ENCODE data around the gene TBX15. TPM values are rescaled to one million over a fixed set of nuclear protein-coding genes. Genes with fewer than 3 reads are reported as not detected.

TBX15 gene
- polyA plus RNA-seq, 3 donors from 2014 or later, result not detected

DNA sequence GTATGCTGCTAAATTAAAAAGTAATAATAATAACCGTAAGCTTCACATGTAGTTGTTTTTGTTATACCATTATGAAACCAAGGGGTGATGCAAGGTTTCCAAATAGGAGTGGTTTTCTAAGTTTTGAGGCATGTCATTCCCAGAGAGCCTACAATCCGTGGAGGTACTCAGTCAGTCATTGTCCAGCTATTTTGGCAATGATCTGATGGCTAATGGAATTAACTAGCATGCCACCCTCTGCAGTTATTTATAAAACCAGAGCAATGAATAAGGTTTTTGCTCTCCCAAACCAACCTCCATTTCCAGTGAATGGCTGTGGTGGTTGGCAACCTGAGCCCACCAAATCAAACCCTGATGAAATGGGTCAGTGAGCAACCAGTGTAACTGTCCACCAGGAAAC lies 106.4 kb downstream of the TBX15 start:
- Mint-ChIP-seq H3K9me3 (peaks cover 2 to 18% (median 7%) of the 10 kb centered on the region in 6 donors), H3K36me3 (no peaks in the 10 kb centered on the region), H3K4me1 (no peaks in the 10 kb centered on the region), H3K4me3 (no peak overlapping the region), H3K27me3 (ENCODE audit: low read depth in 3 of 3) (peaks cover 0 to 2% (median 0%) of the 10 kb centered on the region in 3 donors), H3K27ac (no peak overlapping the region)
- no peak for DNase-seq

DNA sequence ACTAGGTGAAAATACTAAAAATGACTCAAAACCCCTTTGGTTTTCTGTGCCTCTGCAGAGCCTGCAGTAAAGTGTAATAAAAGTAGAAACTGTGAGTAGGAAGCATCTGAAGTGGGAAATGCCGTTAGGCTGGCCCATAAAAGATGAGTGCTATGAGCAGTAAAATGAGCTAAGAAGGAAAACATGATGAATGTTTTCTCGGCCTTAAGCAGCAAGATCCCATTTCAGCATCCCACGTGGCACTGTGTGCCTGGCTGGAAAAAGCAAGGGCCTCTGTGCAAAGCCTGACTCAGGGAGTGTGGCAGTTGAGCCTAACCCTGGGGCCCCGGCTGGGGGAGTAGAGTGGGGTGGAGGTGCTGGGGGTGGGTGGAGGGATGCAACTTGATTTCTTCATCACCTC lies 109.5 kb downstream of the TBX15 start:
- no peak overlapping the region for H3K4me3 Mint-ChIP-seq
- H3K9me3 Mint-ChIP-seq, result peaks cover 0 to 5% (median 3%) of the 10 kb centered on the region in 6 donors
- H3K27ac Mint-ChIP-seq, result no peak overlapping the region
- H3K36me3 Mint-ChIP-seq, result no peaks in the 10 kb centered on the region
- no peak for DNase-seq
- H3K27me3 Mint-ChIP-seq (ENCODE audit: low read depth in 3 of 3), result no peaks in the 10 kb centered on the region
- H3K4me1 Mint-ChIP-seq, result no peaks in the 10 kb centered on the region

- H3K4me3 Mint-ChIP-seq, result no peak overlapping the region
- no peaks in the 10 kb centered on the region for H3K36me3 Mint-ChIP-seq
- no peaks in the 10 kb centered on the region for H3K4me1 Mint-ChIP-seq
These were observed 110.3 kb downstream of the TBX15 start for GRCh38 chr1:118877668-118878396.

GRCh38 chr1:118871582-118872171 lies 116.5 kb downstream of the TBX15 start:
- H3K27ac Mint-ChIP-seq, result no peak overlapping the region
- no peaks in the 10 kb centered on the region for H3K27me3 Mint-ChIP-seq (ENCODE audit: low read depth in 3 of 3)
- no peak overlapping the region for H3K4me3 Mint-ChIP-seq
- H3K36me3 Mint-ChIP-seq, result no peaks in the 10 kb centered on the region
- H3K9me3 Mint-ChIP-seq, result peaks cover 0 to 16% (median 3%) of the 10 kb centered on the region in 6 donors
- no peak for DNase-seq
- H3K4me1 Mint-ChIP-seq, result no peaks in the 10 kb centered on the region

More at GRCh38 chr1:118877668-118878396, 110.3 kb downstream of the TBX15 start:
- Mint-ChIP-seq H3K9me3 (peaks cover 0 to 5% (median 3%) of the 10 kb centered on the region in 6 donors), H3K27me3 (ENCODE audit: low read depth in 3 of 3) (no peaks in the 10 kb centered on the region), H3K27ac (no peak overlapping the region)
- no peak for DNase-seq

DNA sequence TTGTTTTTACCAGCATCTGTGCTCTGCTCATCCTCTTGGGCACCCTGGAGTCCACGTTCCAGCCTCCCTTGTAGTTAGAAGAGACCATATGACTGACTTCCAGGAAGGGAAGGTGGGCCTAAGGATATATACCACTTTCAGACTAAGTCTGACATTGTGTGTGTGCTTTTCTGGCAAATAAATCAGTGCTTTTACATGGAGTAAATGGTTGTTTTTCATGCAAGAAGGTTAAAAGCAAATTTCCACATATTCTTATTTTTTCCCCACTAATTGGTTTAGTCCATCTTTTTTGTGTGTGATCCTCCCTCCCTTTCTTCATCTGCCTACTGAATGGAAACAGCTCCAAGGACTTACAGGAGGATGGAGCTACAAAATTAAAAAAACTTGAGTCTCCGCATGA lies 119.8 kb downstream of the TBX15 start:
- peaks cover 0 to 29% (median 10%) of the 10 kb centered on the region in 6 donors for H3K9me3 Mint-ChIP-seq
- H3K27me3 Mint-ChIP-seq (ENCODE audit: low read depth in 3 of 3), result peaks cover 0 to 1% (median 0%) of the 10 kb centered on the region in 3 donors
- no peak for DNase-seq
- H3K27ac Mint-ChIP-seq, result no peak overlapping the region
- no peaks in the 10 kb centered on the region for H3K36me3 Mint-ChIP-seq
- H3K4me1 Mint-ChIP-seq, result no peaks in the 10 kb centered on the region
- no peak overlapping the region for H3K4me3 Mint-ChIP-seq

DNA sequence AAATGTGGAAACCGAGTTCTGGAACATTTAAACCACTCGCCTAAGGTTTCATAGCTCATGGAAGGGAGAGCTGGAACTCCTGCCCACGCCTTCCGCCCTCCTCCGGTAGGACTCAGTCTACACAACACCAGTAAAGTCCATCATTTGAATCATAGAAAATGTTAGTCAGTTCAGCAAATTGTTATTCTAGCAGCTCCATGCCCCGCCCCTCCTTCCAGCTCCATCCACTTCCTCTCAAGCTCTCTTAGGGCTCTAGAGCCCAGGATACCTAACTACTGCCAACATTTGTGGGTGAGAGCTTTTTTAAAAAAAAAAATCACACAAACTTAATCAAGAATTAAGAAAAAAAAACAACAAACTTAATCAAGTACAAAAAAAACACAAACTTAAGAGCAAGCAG lies 121.8 kb downstream of the TBX15 start:
- Mint-ChIP-seq H3K36me3 (no peaks in the 10 kb centered on the region), H3K4me1 (no peaks in the 10 kb centered on the region), H3K9me3 (peaks cover 0 to 37% (median 10%) of the 10 kb centered on the region in 6 donors), H3K27me3 (ENCODE audit: low read depth in 3 of 3) (peaks cover 0 to 6% (median 1%) of the 10 kb centered on the region in 3 donors), H3K27ac (no peak overlapping the region), H3K4me3 (no peak overlapping the region)
- DNase-seq, result no peak

DNA sequence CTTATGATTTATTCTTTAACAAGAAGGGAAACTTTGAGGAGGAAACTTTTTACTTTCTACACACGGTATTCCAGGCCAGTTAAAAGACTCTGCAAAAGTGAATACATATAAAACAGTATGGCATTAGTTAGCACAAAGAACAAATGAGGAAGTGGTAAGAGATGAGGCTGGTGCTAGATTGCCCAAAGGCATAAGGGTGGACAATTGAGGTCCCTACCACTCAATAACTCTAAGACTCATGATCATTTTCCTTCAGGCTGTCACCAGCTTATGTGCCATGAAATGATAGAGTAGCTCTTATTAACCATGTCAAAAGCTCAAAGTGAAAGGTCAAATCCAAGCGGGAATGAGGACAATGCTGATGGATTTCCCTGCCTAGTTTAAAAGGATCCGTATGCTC lies 124.5 kb downstream of the TBX15 start:
- no peaks in the 10 kb centered on the region for H3K4me1 Mint-ChIP-seq
- peaks cover 2 to 33% (median 12%) of the 10 kb centered on the region in 6 donors for H3K9me3 Mint-ChIP-seq

DNA sequence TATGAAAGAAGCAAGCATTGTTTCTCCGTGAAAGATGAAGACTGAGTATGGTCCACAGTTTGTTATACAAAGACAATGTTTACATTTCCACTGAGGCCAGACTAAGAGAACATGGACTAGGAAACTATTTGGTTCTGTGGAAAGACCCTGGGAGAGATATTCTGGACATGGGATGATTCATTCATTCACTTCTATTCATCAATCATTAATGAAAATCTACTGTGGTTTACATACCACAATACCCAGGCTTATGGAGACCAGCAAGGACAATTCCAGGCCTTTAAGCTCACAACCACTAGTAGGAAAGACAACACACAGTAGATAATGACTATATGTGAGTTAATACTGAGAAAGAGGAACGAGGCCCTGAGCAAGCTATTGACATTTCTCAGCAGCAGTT lies 125.4 kb downstream of the TBX15 start:
- Mint-ChIP-seq H3K27ac (no peak overlapping the region), H3K4me1 (no peaks in the 10 kb centered on the region), H3K4me3 (no peak overlapping the region), H3K9me3 (peaks cover 3 to 29% (median 12%) of the 10 kb centered on the region in 6 donors), H3K36me3 (no peaks in the 10 kb centered on the region), H3K27me3 (ENCODE audit: low read depth in 3 of 3) (peaks cover 0 to 6% (median 1%) of the 10 kb centered on the region in 3 donors)
- DNase-seq, result no peak

More for the DNA sequence above, 124.5 kb downstream of the TBX15 start:
- no peak for DNase-seq
- Mint-ChIP-seq H3K36me3 (no peaks in the 10 kb centered on the region), H3K27me3 (ENCODE audit: low read depth in 3 of 3) (peaks cover 0 to 6% (median 1%) of the 10 kb centered on the region in 3 donors), H3K4me3 (no peak overlapping the region), H3K27ac (no peak overlapping the region)

GRCh38 chr1:118861216-118861615 lies 126.9 kb downstream of the TBX15 start:
- H3K27ac Mint-ChIP-seq, result no peak overlapping the region
- no peaks in the 10 kb centered on the region for H3K36me3 Mint-ChIP-seq
- no peak for DNase-seq
- H3K9me3 Mint-ChIP-seq, result peaks cover 3 to 29% (median 12%) of the 10 kb centered on the region in 6 donors
- H3K4me1 Mint-ChIP-seq, result no peaks in the 10 kb centered on the region
- H3K27me3 Mint-ChIP-seq (ENCODE audit: low read depth in 3 of 3), result peaks cover 0 to 6% (median 0%) of the 10 kb centered on the region in 3 donors
- H3K4me3 Mint-ChIP-seq, result no peak overlapping the region

- DNase-seq, result no peak
- Mint-ChIP-seq H3K9me3 (peaks cover 3 to 26% (median 10%) of the 10 kb centered on the region in 6 donors), H3K27ac (no peak overlapping the region), H3K27me3 (ENCODE audit: low read depth in 3 of 3) (peaks cover 0 to 6% (median 0%) of the 10 kb centered on the region in 3 donors), H3K36me3 (no peaks in the 10 kb centered on the region), H3K4me3 (no peak overlapping the region), H3K4me1 (no peaks in the 10 kb centered on the region)
These were observed 128.1 kb downstream of the TBX15 start for GRCh38 chr1:118859999-118860398.

GRCh38 chr1:118846443-118846842 lies 141.7 kb downstream of the TBX15 start:
- Mint-ChIP-seq H3K36me3 (peaks cover 0 to 4% (median 0%) of the 10 kb centered on the region in 3 donors), H3K4me1 (no peaks in the 10 kb centered on the region), H3K9me3 (peaks cover 3 to 36% (median 6%) of the 10 kb centered on the region in 6 donors), H3K27me3 (ENCODE audit: low read depth in 3 of 3) (peaks cover 2 to 7% (median 4%) of the 10 kb centered on the region in 3 donors), H3K27ac (no peak overlapping the region), H3K4me3 (no peak overlapping the region)
- no peak for DNase-seq

- no peaks in the 10 kb centered on the region for H3K36me3 Mint-ChIP-seq
- H3K27me3 Mint-ChIP-seq (ENCODE audit: low read depth in 3 of 3), result peaks cover 2 to 7% (median 4%) of the 10 kb centered on the region in 3 donors
- no peak overlapping the region for H3K4me3 Mint-ChIP-seq
- no peaks in the 10 kb centered on the region for H3K4me1 Mint-ChIP-seq
- no peak for DNase-seq
- peaks cover 2 to 29% (median 5%) of the 10 kb centered on the region in 6 donors for H3K9me3 Mint-ChIP-seq
- no peak overlapping the region for H3K27ac Mint-ChIP-seq
These were observed 145.5 kb downstream of the TBX15 start for GRCh38 chr1:118842452-118843201.

DNA sequence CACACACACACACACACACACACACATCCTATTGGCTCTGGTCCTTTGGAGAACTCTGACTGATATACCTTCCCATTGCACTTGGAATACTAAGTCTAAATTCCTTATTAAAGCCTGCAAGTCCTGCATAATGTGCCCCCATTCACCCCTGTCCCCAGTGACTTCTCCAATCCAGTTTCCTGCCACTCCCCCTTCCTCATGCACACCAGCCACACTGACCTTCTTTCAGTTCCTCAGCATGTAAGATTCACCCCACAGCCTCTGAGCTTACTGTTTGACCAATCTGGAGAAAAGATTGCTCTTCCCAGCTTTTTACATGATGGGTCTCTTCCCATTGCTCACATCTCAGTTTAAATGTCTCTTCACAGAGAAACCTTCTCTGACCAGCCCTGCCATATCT lies 146.6 kb downstream of the TBX15 start:
- no peaks in the 10 kb centered on the region for H3K36me3 Mint-ChIP-seq
- peaks cover 2 to 7% (median 4%) of the 10 kb centered on the region in 3 donors for H3K27me3 Mint-ChIP-seq (ENCODE audit: low read depth in 3 of 3)
- peaks cover 2 to 20% (median 7%) of the 10 kb centered on the region in 6 donors for H3K9me3 Mint-ChIP-seq
- H3K4me1 Mint-ChIP-seq, result no peaks in the 10 kb centered on the region
- DNase-seq, result no peak
- H3K27ac Mint-ChIP-seq, result no peak overlapping the region
- no peak overlapping the region for H3K4me3 Mint-ChIP-seq
